Measurements from ENCODE around the gene PLA2G4F. TPM values are rescaled to one million over a fixed set of nuclear protein-coding genes. Genes with fewer than 3 reads are reported as not detected.

The PLA2G4F gene
- total and polyA plus RNA-seq, 10 donors, result 0.03 TPM; not detected in 9

DNA sequence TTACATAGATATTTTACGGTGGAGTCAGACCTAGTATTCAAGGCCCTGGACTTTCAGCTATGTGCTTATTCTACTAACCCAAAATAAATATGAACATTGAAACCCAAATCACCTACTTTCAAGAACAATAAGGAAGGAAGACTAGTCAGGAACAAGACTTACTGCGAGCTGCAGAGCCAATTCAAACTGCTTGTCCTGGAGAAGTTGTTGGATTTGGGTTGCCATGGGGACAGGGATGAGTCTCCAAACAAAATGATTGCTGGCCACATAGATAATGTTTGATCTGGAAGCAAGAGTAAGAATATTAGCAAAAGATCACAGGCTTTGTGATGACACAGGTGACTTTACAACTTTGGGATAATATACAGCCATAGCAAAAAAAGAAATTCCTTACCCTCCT is 21.6 kb upstream of the PLA2G4F start:
- no peak overlapping the region for H3K4me3 ChIP-seq
- intact Hi-C loops (cut with DNase I; ENCODE audit: low total_unique reads), result no loop called here
- no peaks in the 10 kb centered on the region for H3K27me3 ChIP-seq (replicated peaks in 1 of 7)
- DNase-seq, result no peak
- no peak overlapping the region for H3K27ac ChIP-seq
- H3K4me1 ChIP-seq, result peaks cover 0 to 6% (median 0%) of the 10 kb centered on the region in 6 donors
- H3K9me3 ChIP-seq, result no peaks in the 10 kb centered on the region
- TF ChIP-seq CTCF (IDR thresholded peaks at IDR 0.05 in 8 of 11, conservative IDR thresholded peaks at IDR 0.05 in 3 of 11) (no peak), POLR2A (IDR thresholded peaks at IDR 0.05) (no peak), POLR2AphosphoS5 (IDR thresholded peaks at IDR 0.05) (no peak)
- peaks cover 3 to 100% (median 88%) of the 10 kb centered on the region in 6 donors for H3K36me3 ChIP-seq
- 91 to 100% (median 97%) methylated on average over 2 of the region's 2 CpGs for WGBS, 5 donors

GRCh38 chr15:42175671-42176070 is 19.2 kb upstream of the PLA2G4F start:
- TF ChIP-seq CTCF (IDR thresholded peaks at IDR 0.05 in 8 of 11, conservative IDR thresholded peaks at IDR 0.05 in 3 of 11), result no peak
- no peak for TF ChIP-seq POLR2AphosphoS5 (IDR thresholded peaks at IDR 0.05)
- TF ChIP-seq POLR2A (IDR thresholded peaks at IDR 0.05), result no peak
- H3K4me1 ChIP-seq, result peaks cover 0 to 21% (median 12%) of the 10 kb centered on the region in 6 donors
- H3K27ac ChIP-seq, result no peak overlapping the region
- no peak overlapping the region for H3K4me3 ChIP-seq
- H3K9me3 ChIP-seq, result no peaks in the 10 kb centered on the region
- peaks cover 3 to 100% (median 86%) of the 10 kb centered on the region in 6 donors for H3K36me3 ChIP-seq
- H3K27me3 ChIP-seq (replicated peaks in 1 of 7), result no peaks in the 10 kb centered on the region
- DNase-seq, result no peak
- 60 to 75% (median 66%) methylated on average over 5 of the region's 5 CpGs for WGBS, 5 donors
- intact Hi-C loops (cut with DNase I; ENCODE audit: low total_unique reads), result no loop called here

GRCh38 chr15:42172475-42172874 is 16.0 kb upstream of the PLA2G4F start:
- intact Hi-C loops (cut with DNase I; ENCODE audit: low total_unique reads), result no loop called here
- no peak for DNase-seq
- 74 to 84% (median 82%) methylated on average over 5 of the region's 5 CpGs for WGBS, 5 donors
- peaks cover 3 to 100% (median 83%) of the 10 kb centered on the region in 6 donors for H3K36me3 ChIP-seq
- peak overlapping the region in 4 of 8 donors; percentile 27 to 67 (median 54) for H3K27ac ChIP-seq
- no peaks in the 10 kb centered on the region for H3K27me3 ChIP-seq (replicated peaks in 1 of 7)
- H3K9me3 ChIP-seq, result no peaks in the 10 kb centered on the region
- H3K4me1 ChIP-seq, result peaks cover 0 to 21% (median 14%) of the 10 kb centered on the region in 6 donors
- TF ChIP-seq POLR2A (IDR thresholded peaks at IDR 0.05) (no peak), POLR2AphosphoS5 (IDR thresholded peaks at IDR 0.05) (no peak), CTCF (IDR thresholded peaks at IDR 0.05 in 8 of 11, conservative IDR thresholded peaks at IDR 0.05 in 3 of 11) (no peak)
- no peak overlapping the region for H3K4me3 ChIP-seq

DNA sequence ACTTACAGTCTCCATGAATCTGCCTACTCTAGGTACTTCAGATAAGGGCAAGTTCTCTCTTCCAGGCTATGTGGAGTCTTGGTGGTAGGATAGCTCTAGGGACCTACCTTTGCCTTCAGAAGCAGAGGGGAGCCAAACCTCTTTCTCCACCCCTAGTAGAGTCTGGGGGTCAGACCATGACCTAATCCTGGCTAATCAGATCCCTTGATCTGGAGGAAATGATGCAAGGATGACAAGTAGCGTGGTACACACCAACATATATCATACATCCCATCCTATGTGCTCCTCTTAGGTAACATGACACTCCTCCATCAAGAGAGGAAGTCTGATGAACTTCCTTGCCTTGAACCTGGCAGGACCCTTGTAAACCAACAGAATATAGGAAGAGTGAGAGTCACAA is 15.4 kb upstream of the PLA2G4F start:
- Histone ChIP-seq H3K4me3 (no peak overlapping the region), H3K36me3 (peaks cover 1 to 100% (median 84%) of the 10 kb centered on the region in 6 donors), H3K4me1 (peaks cover 0 to 21% (median 14%) of the 10 kb centered on the region in 6 donors), H3K27ac (peak overlapping the region in 4 of 8 donors; percentile 27 to 67 (median 55)), H3K27me3 (replicated peaks in 1 of 7) (no peaks in the 10 kb centered on the region), H3K9me3 (no peaks in the 10 kb centered on the region)
- intact Hi-C loops (cut with DNase I; ENCODE audit: low total_unique reads), result no loop called here
- no peak for TF ChIP-seq CTCF (IDR thresholded peaks at IDR 0.05 in 8 of 11, conservative IDR thresholded peaks at IDR 0.05 in 3 of 11)
- TF ChIP-seq POLR2AphosphoS5 (IDR thresholded peaks at IDR 0.05), result no peak
- TF ChIP-seq POLR2A (IDR thresholded peaks at IDR 0.05), result no peak
- DNase-seq, result no peak
- WGBS, 5 donors, result 48 to 83% (median 55%) methylated on average over 1 of the region's 1 CpG
